ENCODE results near the gene SLC34A2.

DNA sequence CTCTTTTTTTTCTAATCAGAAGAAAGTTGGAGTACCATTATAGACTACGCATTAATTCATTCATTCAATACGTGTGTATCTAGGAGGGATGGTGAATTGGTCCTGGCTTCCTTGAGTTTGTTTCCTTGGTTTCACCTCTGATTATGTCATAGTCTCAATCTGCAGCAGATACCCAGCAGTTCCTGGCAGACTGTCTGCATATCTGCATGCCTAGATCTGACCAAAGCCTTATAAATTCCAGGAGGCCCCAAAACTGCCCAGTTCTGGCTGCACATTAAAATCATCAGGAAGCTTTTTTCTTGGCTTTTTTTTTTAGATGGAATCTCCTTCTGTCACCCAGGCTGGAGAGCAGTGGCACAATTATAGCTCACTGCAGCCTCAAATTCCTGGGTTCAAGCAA, 27.2 kb upstream of the SLC34A2 start:
- TF ChIP-seq GATA2 (IDR thresholded peaks at IDR 0.05; ENCODE audit: low read depth, low read length), result no peak
- no peak for TF ChIP-seq GATA3 (IDR thresholded peaks at IDR 0.05; ENCODE audit: low read depth, low read length)
